Stimulated activated CD4-positive, alpha-beta T cell treated with anti-CD3 and anti-CD28 coated beads, Interleukin-1b, Interleukin-23, amount 100 ng/mL, for 4 hours (primary cell): ENCODE data around the gene ZDHHC11.
A peak's percentile ranks its signal among the peaks of the same experiment; 100 is the strongest.

Experiments
- DNase-seq, 2 donors: peaks; one replicate each; pipeline ENCODE4 v3.0.0-alpha.2; 2020; ENCODE audit warnings: low read depth in 2 of 2

ZDHHC11 gene

GRCh38 chr5:850511-851006 is at the start of gene ZDHHC11:
ZDHHC11 (minus strand) TSS chr5:850986; CDS start chr5:850602, 384 bp downstream.
- no peak for DNase-seq

DNA sequence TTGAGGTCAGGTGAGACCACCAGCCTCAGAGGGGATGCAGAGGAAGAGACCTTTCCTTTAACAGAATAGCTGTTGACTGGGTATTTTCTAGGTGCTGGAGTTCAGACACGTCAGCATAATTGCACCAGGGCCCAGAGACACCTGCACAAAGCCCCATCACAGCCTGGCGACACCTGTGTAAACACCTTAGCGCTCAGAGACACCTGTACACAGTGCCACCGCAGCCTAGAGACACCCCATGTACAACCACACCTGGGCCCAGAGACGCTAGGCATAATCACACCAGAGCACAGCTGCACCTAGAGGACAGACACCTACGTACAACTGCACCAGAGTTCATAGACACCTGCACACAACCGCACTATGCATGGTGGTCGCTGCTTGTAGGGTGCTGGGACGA is 42.9 kb upstream of the ZDHHC11 start:
- DNase-seq: no peak

DNA sequence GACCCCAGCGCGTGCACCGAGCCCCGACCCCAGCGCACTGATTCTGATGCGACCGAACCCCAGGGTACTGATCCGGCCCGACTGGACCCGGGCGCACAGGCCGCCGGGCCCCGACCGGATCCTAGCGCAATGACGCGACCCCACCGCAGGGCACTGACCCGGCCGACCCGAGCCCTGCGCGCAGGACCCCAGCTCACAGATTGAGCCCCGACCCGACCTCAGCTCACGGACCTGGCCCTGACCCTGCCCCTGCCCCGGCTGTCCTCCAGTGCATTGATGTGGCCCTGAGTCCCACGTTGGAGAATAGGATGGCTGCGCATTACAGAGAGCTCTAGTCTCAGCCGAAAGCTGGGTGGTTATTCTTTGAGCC is 42.3 kb upstream of the ZDHHC11 start:
- DNase-seq: no peak

DNA sequence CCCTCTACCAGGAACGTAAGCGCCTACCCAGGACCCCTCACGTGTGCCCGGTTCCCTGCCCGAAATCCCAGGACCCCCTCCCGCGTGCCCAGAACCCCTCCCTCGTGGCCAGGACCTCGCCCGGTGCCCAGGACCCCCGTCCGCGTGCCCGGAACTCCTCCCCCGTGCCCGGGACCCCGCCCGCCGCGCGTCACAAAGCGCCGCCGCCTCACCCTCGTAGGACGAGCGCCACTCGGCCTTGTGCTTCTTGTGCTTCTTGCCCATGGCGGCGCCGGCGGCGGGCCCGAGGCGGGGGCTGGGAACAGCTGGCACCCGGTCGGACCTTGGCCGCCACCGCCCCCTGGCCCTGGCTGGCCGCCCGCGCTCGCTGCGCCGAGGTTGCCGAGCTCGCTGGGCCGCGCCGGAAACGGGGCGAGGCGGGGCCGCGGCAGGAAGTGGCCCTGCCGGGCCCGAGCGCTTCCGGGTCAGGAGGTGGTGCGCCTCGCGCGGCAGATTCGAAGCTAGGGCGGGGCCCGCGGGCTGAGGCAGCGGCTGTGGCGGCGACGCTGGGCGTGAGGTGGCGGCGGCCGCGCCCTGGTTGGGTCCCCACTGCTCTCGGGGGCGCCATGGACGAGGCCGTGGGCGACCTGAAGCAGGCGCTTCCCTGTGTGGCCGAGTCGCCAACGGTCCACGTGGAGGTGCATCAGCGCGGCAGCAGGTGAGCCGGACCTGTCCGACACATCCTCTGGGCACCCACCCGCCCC is 41.8 kb upstream of the ZDHHC11 start, which contains the start of the genes BRD9 and TRIP13:
Gene BRD9, minus strand, starts transcription at position 408 of the 743 bp plus-strand sequence. Its CDS starts 144 bp downstream, at position 264.
Gene TRIP13, plus strand, starts transcription at position 491 of the 743 bp plus-strand sequence. Its CDS starts 115 bp downstream, at position 606.
- DNase-seq: peak; percentile 66 to 81

DNA sequence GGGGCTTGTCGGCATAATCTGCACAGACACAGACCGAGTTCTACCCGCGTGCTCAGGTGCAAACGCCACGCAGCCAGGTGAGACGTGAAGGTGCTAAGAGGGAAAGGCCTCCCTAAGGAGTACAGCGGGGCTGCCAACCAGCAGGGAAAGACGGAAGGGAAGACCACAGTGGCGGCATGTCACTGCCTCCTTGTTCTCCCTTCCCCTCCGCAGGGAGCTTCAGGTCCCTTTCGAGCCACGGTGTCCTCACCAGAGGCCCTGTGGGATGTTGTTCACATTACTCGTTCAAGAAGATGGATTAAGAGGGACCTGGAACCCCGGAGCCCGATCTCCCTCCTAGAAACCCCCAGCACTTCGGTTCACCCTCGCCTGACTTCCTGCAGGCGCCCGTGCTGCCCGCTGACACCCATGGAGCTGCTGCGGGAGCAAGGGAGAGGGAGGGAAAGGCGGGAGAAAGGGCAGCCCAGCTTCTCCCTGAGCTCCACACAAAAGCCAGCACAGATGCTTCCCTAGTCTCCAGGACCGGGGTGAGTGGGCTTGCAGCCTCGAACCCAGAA is 41.1 kb upstream of the ZDHHC11 start:
- DNase-seq: no peak

- no peak for DNase-seq
These were observed 40.5 kb upstream of the ZDHHC11 start for GRCh38 chr5:891117-891836.

DNA sequence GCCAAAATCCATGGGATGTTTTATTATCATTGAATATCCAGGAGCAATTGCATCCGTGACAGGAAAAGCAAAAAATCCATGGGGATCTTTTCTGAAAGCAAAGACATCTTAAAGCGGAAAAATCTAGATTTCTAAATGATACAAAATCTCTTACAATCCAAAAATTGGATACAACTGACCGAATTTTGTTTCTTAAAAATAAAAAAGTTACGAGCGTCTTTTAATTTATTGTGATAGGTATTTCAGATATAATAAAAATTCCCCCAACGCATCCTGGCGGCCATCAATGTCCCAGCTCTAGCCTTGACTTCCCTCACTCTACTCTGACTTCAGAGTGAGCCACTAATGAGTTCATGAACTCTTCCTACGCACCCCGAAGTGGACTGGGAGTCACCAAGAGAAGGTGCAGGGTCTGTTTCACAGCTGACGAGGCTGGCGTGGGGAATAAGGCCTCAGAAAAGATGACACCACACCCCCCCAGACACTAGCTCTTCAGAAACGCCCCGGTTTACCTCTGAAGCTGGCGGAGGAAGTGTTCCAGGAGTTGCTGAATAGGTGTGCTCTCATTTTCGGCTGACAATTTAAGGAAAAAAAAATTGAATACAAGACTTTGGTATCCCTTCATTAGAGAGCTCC is 38.4 kb upstream of the ZDHHC11 start:
- DNase-seq: no peak

DNA sequence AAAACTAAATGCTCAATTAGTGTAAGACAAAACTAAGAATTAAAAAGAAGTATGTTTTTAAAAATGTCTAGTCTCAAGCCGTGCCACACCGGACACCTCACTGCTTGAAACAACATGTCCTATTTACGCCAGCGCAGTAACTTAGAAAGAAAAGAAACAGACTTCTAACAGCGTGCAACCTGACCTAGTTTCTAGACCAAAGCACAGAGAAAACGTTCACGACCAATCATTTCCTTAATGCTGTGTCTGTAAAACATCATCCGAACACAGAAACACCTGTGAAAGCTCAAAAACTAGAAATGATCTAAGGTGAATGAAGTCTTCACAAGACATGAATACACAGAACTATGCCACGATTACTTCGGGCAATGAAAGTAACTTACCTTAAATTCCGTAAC is 37.9 kb upstream of the ZDHHC11 start:
- DNase-seq: no peak

DNA sequence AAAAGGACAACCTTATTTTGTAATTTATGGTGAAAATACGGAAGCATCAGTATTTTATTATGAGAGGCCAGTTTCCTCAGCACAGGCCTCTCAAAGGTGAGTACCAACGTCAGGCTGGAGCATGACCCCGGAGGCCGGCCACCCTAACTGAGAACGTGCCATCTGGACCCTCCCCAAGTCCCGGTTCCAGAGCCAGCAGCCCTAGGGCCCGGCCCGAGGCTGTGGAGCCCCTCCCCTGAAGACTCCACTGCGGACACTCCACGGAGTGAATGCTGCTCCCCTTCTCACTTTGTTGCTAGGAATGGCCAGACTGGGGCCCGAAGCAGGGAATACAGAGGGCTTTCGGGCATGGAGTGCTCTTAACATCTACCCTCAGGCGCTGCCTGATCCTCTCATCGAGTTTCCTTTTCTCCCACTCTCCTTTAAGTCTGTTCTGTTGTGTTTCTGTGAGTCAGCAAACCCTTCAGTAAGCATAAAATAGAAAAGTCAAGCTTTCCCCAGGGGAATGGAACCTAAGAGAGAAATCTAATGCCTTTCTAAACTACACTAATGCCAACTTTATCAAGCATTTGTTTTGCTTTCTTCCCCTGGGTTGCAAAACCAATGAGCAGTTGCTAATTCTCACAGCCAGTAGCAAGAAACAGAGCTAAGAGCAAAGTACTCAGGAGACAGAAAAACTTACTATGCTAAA is 37.3 kb upstream of the ZDHHC11 start:
- DNase-seq: no peak

DNA sequence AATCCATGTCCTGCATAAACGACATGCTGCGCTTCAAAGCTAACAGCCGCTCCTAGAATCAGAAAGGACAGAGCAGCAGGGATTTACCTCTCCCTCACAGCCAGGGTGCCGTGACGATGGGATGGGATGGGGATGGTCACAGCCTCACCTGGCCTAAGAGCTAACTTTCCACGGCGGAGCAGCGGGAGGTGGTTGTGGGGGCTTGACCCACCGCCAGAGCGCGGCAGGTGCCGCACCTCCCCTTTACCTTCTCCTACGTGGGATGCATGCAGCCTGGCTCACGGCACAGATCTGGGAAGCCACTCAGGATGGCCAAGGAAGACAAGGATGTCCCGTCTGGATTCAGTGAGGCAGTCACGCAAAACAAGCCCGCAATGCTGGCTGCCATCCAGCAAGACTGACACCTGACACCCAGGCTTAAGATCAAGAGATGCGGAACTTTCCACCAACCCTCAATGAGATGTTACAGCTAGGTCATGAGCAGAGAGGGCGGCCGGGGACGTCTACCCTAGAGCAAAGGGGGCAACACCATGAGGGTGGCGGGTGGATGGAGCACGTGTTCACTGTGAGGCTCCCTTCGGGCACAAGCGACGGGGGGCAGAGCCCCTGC is 36.0 kb upstream of the ZDHHC11 start:
- no peak for DNase-seq

GRCh38 chr5:886036-886435 is 35.2 kb upstream of the ZDHHC11 start:
- no peak for DNase-seq

DNA sequence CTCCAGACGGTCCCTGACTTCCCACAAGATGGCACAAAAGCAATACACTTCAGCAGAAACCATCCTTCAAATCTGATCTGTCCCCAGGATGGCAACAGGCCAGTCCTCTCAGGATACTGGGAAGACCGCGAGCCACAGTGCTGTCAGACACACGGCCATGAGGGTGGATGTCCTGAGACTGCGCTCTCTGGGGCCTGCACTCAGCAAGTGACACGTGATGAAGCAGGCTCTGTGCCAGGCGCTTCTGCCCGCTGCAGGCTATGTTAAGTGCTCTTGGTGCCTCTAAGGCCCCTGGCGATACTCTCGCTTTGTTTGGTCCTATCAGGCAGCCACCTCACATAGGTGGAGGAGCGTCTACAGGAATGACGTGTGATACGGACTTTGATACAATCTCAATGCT is 34.7 kb upstream of the ZDHHC11 start:
- DNase-seq: no peak

DNA sequence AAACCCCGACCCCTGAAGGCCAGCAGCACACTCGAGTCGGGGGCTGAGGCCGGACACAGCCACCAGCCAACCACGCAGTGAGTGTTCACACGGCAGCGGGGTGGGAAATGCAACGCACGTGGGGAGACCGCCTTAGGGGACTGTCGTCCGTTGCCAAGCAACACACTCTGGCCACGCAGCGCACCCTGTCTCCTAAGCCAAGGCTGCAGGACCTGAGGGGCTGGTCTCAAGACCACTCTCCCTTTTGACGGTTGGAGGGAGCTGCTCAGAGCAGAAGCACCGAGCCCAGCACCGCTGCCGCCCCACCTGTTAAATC is 34.3 kb upstream of the ZDHHC11 start:
- no peak for DNase-seq

DNA sequence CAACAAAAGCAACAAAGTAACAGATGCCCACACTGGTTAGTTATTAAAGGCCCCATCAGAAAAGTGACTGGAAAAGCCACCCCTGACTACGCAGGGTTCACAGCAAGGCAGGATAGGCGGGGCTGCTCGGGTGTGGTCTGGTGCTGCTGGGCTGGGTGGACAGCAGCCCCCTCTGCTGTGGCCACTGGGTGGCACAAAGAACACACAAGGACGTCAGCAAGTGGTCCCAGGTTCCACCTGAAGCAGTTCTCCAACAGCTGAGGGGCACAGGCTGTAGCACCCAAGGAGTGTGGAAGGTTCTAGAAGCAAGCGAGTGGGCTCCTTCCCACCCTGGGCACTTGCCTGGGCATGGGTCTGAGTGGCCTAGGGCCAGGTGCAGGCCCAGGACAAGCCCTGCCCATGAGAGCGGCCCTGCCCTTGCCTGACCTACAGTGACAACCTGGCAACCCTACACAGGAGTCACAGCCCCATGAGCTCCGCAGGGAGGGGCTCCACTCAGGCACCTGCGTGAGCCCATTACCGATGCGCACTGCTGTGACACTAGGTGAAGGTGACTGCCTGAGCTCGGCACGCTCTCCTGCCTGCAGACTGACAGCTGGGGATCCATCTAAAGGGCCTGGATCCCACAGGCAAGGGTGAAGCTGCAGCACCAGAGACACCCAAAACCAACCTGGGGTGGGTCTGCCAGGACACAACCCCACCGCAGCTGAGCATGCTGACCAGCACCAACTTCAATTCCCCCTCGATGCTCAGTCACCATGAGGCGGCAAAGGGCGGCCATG is 33.8 kb upstream of the ZDHHC11 start:
- no peak for DNase-seq

GRCh38 chr5:883475-884181 is 32.8 kb upstream of the ZDHHC11 start:
- DNase-seq: no peak

DNA sequence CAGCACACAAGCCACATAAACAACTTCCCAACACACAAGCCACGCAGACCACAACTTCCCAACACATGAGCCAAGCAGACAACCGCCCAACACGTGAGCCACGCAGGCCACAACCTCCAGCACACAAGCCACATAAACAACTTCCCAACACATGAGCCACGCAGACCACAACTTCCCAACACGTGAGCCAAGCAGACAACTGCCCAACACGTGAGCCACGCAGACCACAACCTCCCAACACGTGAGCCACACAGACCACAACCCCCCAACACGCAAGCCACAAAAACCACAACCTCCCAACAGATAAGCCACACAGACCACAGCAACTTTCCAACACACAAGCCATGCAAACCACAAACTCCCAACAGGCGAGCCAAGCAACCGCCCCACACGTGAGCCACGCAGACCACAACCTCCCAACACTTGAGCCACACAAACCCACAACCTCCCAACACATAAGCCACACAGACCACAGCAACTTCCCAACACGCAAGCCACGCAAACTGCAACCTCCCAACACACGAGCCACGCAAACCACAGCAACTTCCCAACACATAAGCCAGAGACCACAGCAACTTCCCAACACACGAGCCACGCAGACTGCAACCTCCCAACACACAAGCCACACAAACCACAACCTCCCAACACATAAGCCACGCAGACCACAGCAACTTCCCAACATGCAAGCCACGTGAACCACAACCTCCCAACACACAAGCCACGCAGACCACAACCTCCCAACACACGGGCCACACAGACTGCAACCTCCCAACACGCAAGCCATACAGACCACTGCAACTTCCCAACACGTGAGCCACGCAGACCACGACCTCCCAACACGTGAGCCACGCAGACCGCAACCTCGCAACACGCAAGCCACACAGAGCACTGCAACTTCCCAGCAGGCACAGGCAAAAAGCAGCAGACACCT is 31.7 kb upstream of the ZDHHC11 start:
- no peak for DNase-seq

DNA sequence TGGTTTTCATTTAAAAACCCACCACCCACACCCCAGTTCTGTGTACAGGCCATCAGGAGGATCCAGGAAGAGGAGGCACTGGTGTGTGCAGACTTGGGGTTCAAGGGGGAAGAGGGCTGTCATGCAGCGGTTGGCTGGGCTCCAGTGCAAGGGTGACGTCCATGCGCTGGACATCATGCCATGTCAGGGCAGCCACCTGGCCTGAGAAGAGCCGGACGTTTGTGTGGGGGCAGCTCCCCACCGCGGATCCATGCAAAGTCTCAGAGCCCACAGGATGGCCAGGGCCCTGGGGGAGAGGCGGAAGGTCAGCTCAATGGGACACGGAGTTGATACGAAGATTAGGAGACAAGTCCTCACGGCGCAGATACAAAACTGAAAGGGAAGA is 30.8 kb upstream of the ZDHHC11 start:
- no peak for DNase-seq

- DNase-seq: no peak
These were observed 30.2 kb upstream of the ZDHHC11 start for GRCh38 chr5:880816-881550.
